Natural killer cell (primary cell): ENCODE measurements around the gene IL1RN. TPM values are rescaled to one million over a fixed set of nuclear protein-coding genes. Genes with fewer than 3 reads are reported as not detected.

Experiments
- ATAC-seq, 3 donors: fragments of 150-1000 bp in 2 of 3; fragments of 200-7000 bp in 1 of 3; cut with Tn5 transposase; 1 replicate in 1 of 3; 2 replicates in 2 of 3; pipeline ENCODE4 v1.10.0; 2021; ENCODE audit warnings: mild to moderate bottlenecking in 2 of 3, moderate library complexity in 2 of 3
- DNase-seq, 2 donors: peaks; one replicate each; pipeline versions ENCODE4 v3.0.0 to v3.0.0-alpha.2; 2013 to 2021; ENCODE audit warnings: mixed read lengths in 1 of 2
- H3K27ac ChIP-seq: one replicate; pipeline ENCODE4 v1.5.1; 2013; ENCODE audit warnings: mild to moderate bottlenecking, low read length
- H3K27me3 ChIP-seq: one replicate; pipeline ENCODE4 v1.6.1; 2013; ENCODE audit warnings: low read length; ENCODE audit not compliant: control insufficient read depth, insufficient read depth
- H3K36me3 ChIP-seq: one replicate; pipeline ENCODE4 v1.6.1; 2013; ENCODE audit warnings: low read length; ENCODE audit not compliant: control insufficient read depth, insufficient read depth
- H3K4me1 ChIP-seq: one replicate; pipeline ENCODE4 v1.6.1; 2013; ENCODE audit warnings: low read length; ENCODE audit not compliant: control insufficient read depth, insufficient read depth
- H3K4me3 ChIP-seq: one replicate; pipeline ENCODE4 v1.5.1; 2013; ENCODE audit warnings: low read length
- H3K9me3 ChIP-seq: one replicate; pipeline ENCODE4 v1.6.1; 2013; ENCODE audit warnings: low read length; ENCODE audit not compliant: control insufficient read depth, insufficient read depth
- H3K27ac Mint-ChIP-seq, 2 donors: one replicate each; pipeline ENCODE4 v1.8.0; 2022; ENCODE audit warnings: mild to moderate bottlenecking in 2 of 2, mixed read lengths in 2 of 2, moderate library complexity in 1 of 2
- H3K27me3 Mint-ChIP-seq, 2 donors: one replicate each; pipeline ENCODE4 v1.8.0; 2022; ENCODE audit warnings: low read depth in 2 of 2, mixed read lengths in 2 of 2
- H3K36me3 Mint-ChIP-seq: one replicate; pipeline ENCODE4 v1.8.0; 2022; ENCODE audit warnings: mixed read lengths
- H3K4me1 Mint-ChIP-seq, 2 donors: one replicate each; pipeline ENCODE4 v1.8.0; 2022; ENCODE audit warnings: mixed read lengths in 2 of 2
- H3K4me3 Mint-ChIP-seq: one replicate; pipeline ENCODE4 v1.8.0; 2022; ENCODE audit warnings: mild to moderate bottlenecking, moderate library complexity, mixed read lengths
- H3K9me3 Mint-ChIP-seq, 2 donors: one replicate each; pipeline ENCODE4 v1.8.0; 2022; ENCODE audit warnings: mixed read lengths in 2 of 2
- WGBS: methylation state at CpG from one replicate; pipeline ENCODE4 v1.1.7; 2013; ENCODE audit warnings: missing lambda C conversion rate; ENCODE audit not compliant: insufficient coverage; 5-methylcytosine and 5-hydroxymethylcytosine counted together
- intact Hi-C: fragments of 100-400 bp; cut with micrococcal nuclease; formaldehyde crosslinking; loops from one replicate; pipeline ENCODE4 v1.14.2; 2022
- total RNA-seq, 4 donors: library from RNA; stranded (reverse); fragments of 120-200 nt in 1 of 4; gene quantifications; one replicate each; pipeline versions ENCODE4 v1.2.3 to v1.2.4, GENCODE V29; 2013 to 2022
- TF ChIP-seq, protein P1 (sequence below): fragments of 200-600 bp; IDR thresholded peaks from one replicate; pipeline ENCODE4 v1.8.0; 2022; ENCODE audit warnings: antibody characterized with exemption

The IL1RN gene
- total RNA-seq, 3 donors from 2014 or later (not counting 1 experiment from before 2014, with no cell fraction given): 0.52 to 36.6 (median 0.91) TPM

DNA sequence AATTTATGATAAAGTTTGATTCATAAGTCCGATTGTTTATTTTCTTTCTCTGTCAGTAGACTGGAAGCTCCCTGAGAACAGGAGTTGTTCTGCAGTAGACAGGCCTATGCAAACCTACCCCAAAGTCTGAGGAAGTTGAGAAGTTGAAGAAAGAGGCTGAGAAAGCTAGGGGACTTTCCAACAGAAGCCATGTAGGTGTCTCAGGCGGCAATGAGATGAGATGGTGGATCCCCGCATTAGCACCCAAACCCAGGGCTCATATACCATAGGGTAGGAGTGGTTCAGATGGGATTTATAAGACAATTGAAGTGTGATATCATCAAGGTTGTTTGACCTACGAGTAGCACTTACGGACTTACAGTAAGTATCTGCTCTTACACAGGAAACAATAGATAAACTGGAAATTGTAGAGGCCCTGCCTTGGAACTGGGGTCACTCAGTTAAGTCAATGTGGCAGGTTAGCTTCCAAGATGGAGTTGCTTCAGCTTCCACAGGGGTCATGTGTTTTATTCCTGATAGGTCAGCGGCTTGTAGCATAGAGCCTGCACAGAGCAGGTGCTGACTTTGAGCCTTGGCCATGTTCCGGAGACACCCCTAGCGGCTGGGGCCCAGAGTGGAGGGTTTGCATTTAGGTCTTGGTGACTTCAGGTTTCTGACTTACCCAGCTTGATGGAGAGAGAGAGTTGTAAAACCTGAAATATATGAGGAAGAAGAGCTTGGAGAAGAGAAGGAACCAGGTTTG is 44.1 kb downstream of the IL1RN start:
- WGBS: 92% methylated on average over 8 of the region's 8 CpGs
- no peak overlapping the region for H3K4me3 ChIP-seq
- Mint-ChIP-seq H3K4me1 (peaks cover 66 to 69% of the 10 kb centered on the region in 2 donors), H3K4me3 (peak overlapping the region; percentile 72), H3K27me3 (no peaks in the 10 kb centered on the region), H3K27ac (peak overlapping the region; percentile 48 to 78), H3K36me3 (no peaks in the 10 kb centered on the region), H3K9me3 (peaks cover 0 to 2% of the 10 kb centered on the region in 2 donors)
- H3K9me3 ChIP-seq: no peaks in the 10 kb centered on the region
- DNase-seq (peak in 1 of 2 donors; percentile 41), ATAC-seq (no peak)
- H3K36me3 ChIP-seq: no peaks in the 10 kb centered on the region
- H3K27me3 ChIP-seq: no peaks in the 10 kb centered on the region
- intact Hi-C loops: loop anchor here (10.0 kb wide), 1 partner anchor 723 kb away; the partner anchor contains the start of gene ACTR3
- H3K27ac ChIP-seq: no peak overlapping the region
- TF ChIP-seq, protein P1, sequence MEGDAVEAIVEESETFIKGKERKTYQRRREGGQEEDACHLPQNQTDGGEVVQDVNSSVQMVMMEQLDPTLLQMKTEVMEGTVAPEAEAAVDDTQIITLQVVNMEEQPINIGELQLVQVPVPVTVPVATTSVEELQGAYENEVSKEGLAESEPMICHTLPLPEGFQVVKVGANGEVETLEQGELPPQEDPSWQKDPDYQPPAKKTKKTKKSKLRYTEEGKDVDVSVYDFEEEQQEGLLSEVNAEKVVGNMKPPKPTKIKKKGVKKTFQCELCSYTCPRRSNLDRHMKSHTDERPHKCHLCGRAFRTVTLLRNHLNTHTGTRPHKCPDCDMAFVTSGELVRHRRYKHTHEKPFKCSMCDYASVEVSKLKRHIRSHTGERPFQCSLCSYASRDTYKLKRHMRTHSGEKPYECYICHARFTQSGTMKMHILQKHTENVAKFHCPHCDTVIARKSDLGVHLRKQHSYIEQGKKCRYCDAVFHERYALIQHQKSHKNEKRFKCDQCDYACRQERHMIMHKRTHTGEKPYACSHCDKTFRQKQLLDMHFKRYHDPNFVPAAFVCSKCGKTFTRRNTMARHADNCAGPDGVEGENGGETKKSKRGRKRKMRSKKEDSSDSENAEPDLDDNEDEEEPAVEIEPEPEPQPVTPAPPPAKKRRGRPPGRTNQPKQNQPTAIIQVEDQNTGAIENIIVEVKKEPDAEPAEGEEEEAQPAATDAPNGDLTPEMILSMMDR: no peak
- peaks cover 81% of the 10 kb centered on the region for H3K4me1 ChIP-seq

GRCh38 chr2:113172721-113173541 is 45.5 kb downstream of the IL1RN start:
- Mint-ChIP-seq H3K27ac (peak overlapping the region; percentile 85 to 91), H3K27me3 (no peaks in the 10 kb centered on the region), H3K4me3 (peak overlapping the region; percentile 85), H3K9me3 (peaks cover 0 to 2% of the 10 kb centered on the region in 2 donors), H3K4me1 (peaks cover 71 to 79% of the 10 kb centered on the region in 2 donors), H3K36me3 (no peaks in the 10 kb centered on the region)
- Histone ChIP-seq H3K9me3 (no peaks in the 10 kb centered on the region), H3K4me1 (peaks cover 88% of the 10 kb centered on the region), H3K36me3 (peaks cover 7% of the 10 kb centered on the region), H3K4me3 (peak overlapping the region; percentile 65), H3K27ac (peak overlapping the region; percentile 81), H3K27me3 (no peaks in the 10 kb centered on the region)
- DNase-seq (no peak), ATAC-seq (no peak)
- TF ChIP-seq, protein P1: no peak
- intact Hi-C loops: loop anchor here (1.0 to 10.0 kb wide), 2 partner anchors 35 to 722 kb away; partner anchors contain the start of gene ACTR3
- WGBS: 87% methylated on average over 16 of the region's 16 CpGs

GRCh38 chr2:113173542-113174375 is 46.4 kb downstream of the IL1RN start, which contains the start of gene PSD4:
TSS of gene PSD4 (plus strand) at chr2:113173971. CDS start at chr2:113182457, 8,486 bp downstream.
- Mint-ChIP-seq H3K4me1 (peaks cover 71 to 79% of the 10 kb centered on the region in 2 donors), H3K27me3 (no peaks in the 10 kb centered on the region), H3K36me3 (no peaks in the 10 kb centered on the region), H3K4me3 (peak within 1 kb of the TSS; percentile 85), H3K27ac (peak within 1 kb of the TSS; percentile 85 to 91), H3K9me3 (peaks cover 0 to 2% of the 10 kb centered on the region in 2 donors)
- 0% methylated on average over 14 of the region's 14 CpGs for WGBS
- peak; percentile 68 to 94 for DNase-seq
- Histone ChIP-seq H3K4me1 (peaks cover 88% of the 10 kb centered on the region), H3K9me3 (no peaks in the 10 kb centered on the region), H3K36me3 (peaks cover 15% of the 10 kb centered on the region), H3K4me3 (peak within 1 kb of the TSS; percentile 65), H3K27me3 (no peaks in the 10 kb centered on the region), H3K27ac (peak within 1 kb of the TSS; percentile 81)
- peak; percentile 56 to 86 (median 75) for ATAC-seq
- intact Hi-C loops: loop anchor here (1.0 to 10.0 kb wide), 2 partner anchors 35 to 721 kb away; partner anchors contain the start of gene ACTR3
- TF ChIP-seq, protein P1: no peak
